B cell (primary cell): Measurements from ENCODE around the gene CTNNA2. TPM values are rescaled to one million over a fixed set of nuclear protein-coding genes. Genes with fewer than 3 reads are reported as not detected.

Experiments
- ATAC-seq: fragments of 200-7000 bp; cut with Tn5 transposase; one replicate; pipeline ENCODE4 v1.10.0; 2021; ENCODE audit warnings: low read depth, mild to moderate bottlenecking, moderate number of reproducible peaks, moderate library complexity
- CTCF ChIA-PET: fragments of 350-600 bp; sonication (Branson Sonifier 250); formaldehyde crosslinking; loops from one replicate; lab custom pipeline; 2021; ENCODE audit warnings: antibody characterized with exemption, inconsistent platforms; lab: Charles Lee
- POLR2A ChIA-PET: fragments of 350-600 bp; sonication (Branson Sonifier 250); formaldehyde crosslinking; loops from one replicate; lab custom pipeline; 2021; ENCODE audit warnings: antibody characterized with exemption; lab: Charles Lee
- DNase-seq: peaks from one replicate; pipeline ENCODE4 v3.0.0; 2013
- H2AFZ ChIP-seq: 2 replicates; pipeline ENCODE4 v1.6.1; 2012; ENCODE audit warnings: mild to moderate bottlenecking, low read depth, low read length; ENCODE audit not compliant: insufficient read depth, poor library complexity, severe bottlenecking
- H3K27ac ChIP-seq, 2 donors: 1 replicate in 1 of 2; 2 replicates in 1 of 2; pipeline ENCODE4 v1.5.1; 2012 to 2013; ENCODE audit warnings: low read length in 2 of 2, mild to moderate bottlenecking in 2 of 2, moderate library complexity in 1 of 2
- H3K27me3 ChIP-seq, 4 experiments: fragments of 200-600 bp in 1 of 4; sonication (generic) in 1 of 4; replicated peaks in 1 of 4; 1 replicate in 2 of 4; 2 replicates in 2 of 4; pipeline versions ENCODE4 v1.6.1 to v1.7.0; 2013 to 2016; ENCODE audit warnings: low read length in 3 of 4, mild to moderate bottlenecking in 2 of 4, mixed read lengths in 1 of 4, moderate library complexity in 1 of 4; ENCODE audit not compliant: insufficient read depth in 4 of 4, control insufficient read depth in 3 of 4; ENCODE audit errors: control extremely low read depth in 1 of 4
- H3K36me3 ChIP-seq, 2 experiments: replicated peaks in 1 of 2; 1 replicate in 1 of 2; 2 replicates in 1 of 2; pipeline versions ENCODE4 v1.6.1 to v1.7.1; 2013; ENCODE audit warnings: low read length in 1 of 2; ENCODE audit not compliant: insufficient read depth in 2 of 2, control insufficient read depth in 1 of 2; ENCODE audit errors: control extremely low read depth in 1 of 2, extremely low read depth in 1 of 2
- H3K4me1 ChIP-seq, 2 donors: fragments of 200-600 bp in 1 of 2; sonication (generic) in 1 of 2; 1 replicate in 1 of 2; 2 replicates in 1 of 2; pipeline versions ENCODE4 v1.5.1 to v1.6.1; 2013 to 2017; ENCODE audit warnings: low read length in 2 of 2; ENCODE audit not compliant: control insufficient read depth in 2 of 2, insufficient read depth in 2 of 2
- H3K4me2 ChIP-seq: replicated peaks from 2 replicates; pipeline ENCODE3; 2012; ENCODE audit warnings: mild to moderate bottlenecking, low read depth, low read length; ENCODE audit not compliant: poor library complexity, severe bottlenecking
- H3K4me3 ChIP-seq, 5 experiments: fragments of 200-600 bp in 1 of 5; sonication (generic) in 1 of 5; 1 replicate in 3 of 5; 2 replicates in 2 of 5; pipeline versions ENCODE4 v1.5.1 to v1.7.0; 2011 to 2016; ENCODE audit warnings: low read length in 4 of 5, mild to moderate bottlenecking in 4 of 5, low read depth in 2 of 5, control low read depth in 1 of 5, moderate library complexity in 1 of 5; ENCODE audit not compliant: insufficient read depth in 1 of 5; ENCODE audit errors: control extremely low read depth in 1 of 5, extremely low read depth in 1 of 5
- H3K79me2 ChIP-seq: fragments of 200-600 bp; sonication (generic); one replicate; pipeline ENCODE4 v1.6.0; 2016; ENCODE audit warnings: low read length; ENCODE audit not compliant: control insufficient read depth, insufficient read depth
- H3K9ac ChIP-seq: fragments of 200-600 bp; sonication (generic); 2 replicates; pipeline ENCODE4 v1.6.1; 2017; ENCODE audit warnings: mild to moderate bottlenecking, low read length, moderate library complexity
- H3K9me3 ChIP-seq, 3 donors: one replicate each; pipeline versions ENCODE4 v1.6.1 to v1.7.1; 2013; ENCODE audit warnings: low read length in 2 of 3; ENCODE audit not compliant: control insufficient read depth in 2 of 3, insufficient read depth in 1 of 3; ENCODE audit errors: control extremely low read depth in 1 of 3
- H4K20me1 ChIP-seq: 2 replicates; pipeline ENCODE4 v1.6.0; 2012; ENCODE audit warnings: mild to moderate bottlenecking, low read length; ENCODE audit not compliant: insufficient read depth, control insufficient read depth, poor library complexity, severe bottlenecking
- H3K27ac Mint-ChIP-seq: one replicate; pipeline ENCODE4 v1.8.0; 2021; ENCODE audit warnings: mixed read lengths
- H3K27me3 Mint-ChIP-seq: one replicate; pipeline ENCODE4 v1.8.0; 2021; ENCODE audit warnings: mixed read lengths
- H3K4me1 Mint-ChIP-seq: one replicate; pipeline ENCODE4 v1.8.0; 2021; ENCODE audit warnings: mixed read lengths
- H3K4me3 Mint-ChIP-seq: one replicate; pipeline ENCODE4 v1.8.0; 2021; ENCODE audit warnings: mixed read lengths
- H3K9me3 Mint-ChIP-seq: one replicate; pipeline ENCODE4 v1.8.0; 2022; ENCODE audit warnings: mixed read lengths; ENCODE audit not compliant: insufficient read depth
- EZH2 ChIP-seq: IDR thresholded peaks from 2 replicates; pipeline ENCODE4 v1.6.1; 2012; ENCODE audit warnings: borderline replicate concordance, low read depth, mild to moderate bottlenecking, moderate library complexity, low read length; ENCODE audit not compliant: insufficient read depth, poor library complexity, severe bottlenecking
- WGBS: methylation state at CpG from one replicate; pipeline ENCODE4 v1.1.5; 2013; ENCODE audit warnings: missing lambda C conversion rate; ENCODE audit not compliant: insufficient coverage; 5-methylcytosine and 5-hydroxymethylcytosine counted together
- intact Hi-C: fragments of 100-400 bp; cut with micrococcal nuclease; formaldehyde crosslinking; loops from one replicate; pipeline ENCODE4 v1.10.0; 2022
- polyA plus RNA-seq: library from polyadenylated mRNA; depleted of rRNA; stranded (reverse); fragments of >200 nt; gene quantifications from 2 replicates; pipeline ENCODE4 v1.2.3, GENCODE V29; 2012
- total RNA-seq, 2 donors: library from RNA; stranded (reverse); fragments of 120-200 nt in 1 of 2; gene quantifications; 1 replicate in 1 of 2; 2 replicates in 1 of 2; pipeline versions ENCODE4 v1.2.3 to v1.2.4, GENCODE V29; 2013 to 2022
- TF ChIP-seq, protein P1 (sequence below): fragments of 200-600 bp; IDR thresholded peaks from one replicate; pipeline ENCODE4 v1.8.0; 2022; ENCODE audit warnings: antibody characterized with exemption, mild to moderate bottlenecking

Gene CTNNA2
- total and polyA plus RNA-seq, 2 donors (not counting 1 experiment from before 2014, with no cell fraction given) = not detected

DNA sequence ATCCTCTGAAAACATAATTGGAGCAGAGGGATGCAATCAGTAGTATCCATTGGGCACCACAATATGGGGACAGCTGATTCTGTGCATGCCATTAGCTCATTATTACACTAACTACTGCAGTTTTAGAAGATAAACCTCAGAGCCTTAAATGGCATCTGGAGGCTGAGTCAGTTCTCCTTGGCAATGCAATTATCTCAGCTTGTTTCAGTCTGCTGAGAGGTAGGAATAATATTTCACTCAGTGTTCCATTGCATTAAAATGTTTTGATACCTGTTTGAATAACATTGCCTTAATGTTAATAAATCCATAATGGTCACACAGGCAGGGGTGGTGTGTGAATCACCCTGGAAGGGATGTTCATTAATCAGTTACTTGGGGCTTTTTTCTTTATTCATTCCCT lies 482.1 kb downstream of the CTNNA2 start:
- ATAC-seq (no peak), DNase-seq (no peak)
- Histone ChIP-seq H3K27me3 (no peaks in the 10 kb centered on the region), H3K4me2 (no peak overlapping the region), H3K4me1 (no peaks in the 10 kb centered on the region), H3K79me2 (no peaks in the 10 kb centered on the region), H4K20me1 (no peaks in the 10 kb centered on the region), H3K27ac (no peak overlapping the region), H2AFZ (no peak overlapping the region), H3K9me3 (no peaks in the 10 kb centered on the region), H3K9ac (no peak overlapping the region), H3K36me3 (no peaks in the 10 kb centered on the region), H3K4me3 (no peak overlapping the region)
- no peaks in the 10 kb centered on the region for H3K9me3 Mint-ChIP-seq
- ChIA-PET POLR2A (no interaction called here), CTCF (no interaction called here)
- no peak overlapping the region for H3K4me3 Mint-ChIP-seq
- TF ChIP-seq EZH2 = no peak
- no peaks in the 10 kb centered on the region for H3K4me1 Mint-ChIP-seq
- intact Hi-C loops = no loop called here
- no peak overlapping the region for H3K27ac Mint-ChIP-seq
- no peaks in the 10 kb centered on the region for H3K27me3 Mint-ChIP-seq

DNA sequence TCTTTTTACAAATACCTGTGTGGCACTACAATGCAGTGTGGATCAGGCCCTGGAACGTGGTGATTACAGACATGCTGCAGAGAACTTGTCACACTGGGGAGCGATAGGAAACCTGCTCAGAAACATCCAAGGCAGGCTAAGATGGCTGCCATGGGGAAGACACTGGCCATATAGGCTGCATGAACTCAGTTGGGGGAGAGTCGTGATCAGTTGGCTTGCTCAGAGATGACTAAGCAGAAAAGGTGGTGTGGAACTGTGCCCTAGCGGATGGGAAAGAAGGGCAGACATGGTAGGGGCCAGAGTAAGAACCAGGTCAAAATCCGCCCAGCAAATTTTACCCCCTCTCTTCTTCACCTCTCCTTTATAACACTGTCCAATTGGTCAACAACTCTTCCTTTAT lies 483.9 kb downstream of the CTNNA2 start:
- Histone ChIP-seq H4K20me1 (no peaks in the 10 kb centered on the region), H3K27me3 (no peaks in the 10 kb centered on the region), H2AFZ (no peak overlapping the region), H3K4me1 (no peaks in the 10 kb centered on the region), H3K36me3 (no peaks in the 10 kb centered on the region), H3K4me3 (no peak overlapping the region), H3K4me2 (no peak overlapping the region), H3K27ac (no peak overlapping the region), H3K79me2 (no peaks in the 10 kb centered on the region), H3K9me3 (no peaks in the 10 kb centered on the region), H3K9ac (no peak overlapping the region)
- ATAC-seq (no peak), DNase-seq (no peak)
- intact Hi-C loops = no loop called here
- Mint-ChIP-seq H3K9me3 (no peaks in the 10 kb centered on the region), H3K27ac (no peak overlapping the region), H3K4me3 (no peak overlapping the region), H3K4me1 (no peaks in the 10 kb centered on the region), H3K27me3 (no peaks in the 10 kb centered on the region)
- ChIA-PET POLR2A (no interaction called here), CTCF (no interaction called here)
- 93% methylated on average over 2 of the region's 5 CpGs for WGBS
- TF ChIP-seq EZH2 = no peak
- TF ChIP-seq, protein P1, sequence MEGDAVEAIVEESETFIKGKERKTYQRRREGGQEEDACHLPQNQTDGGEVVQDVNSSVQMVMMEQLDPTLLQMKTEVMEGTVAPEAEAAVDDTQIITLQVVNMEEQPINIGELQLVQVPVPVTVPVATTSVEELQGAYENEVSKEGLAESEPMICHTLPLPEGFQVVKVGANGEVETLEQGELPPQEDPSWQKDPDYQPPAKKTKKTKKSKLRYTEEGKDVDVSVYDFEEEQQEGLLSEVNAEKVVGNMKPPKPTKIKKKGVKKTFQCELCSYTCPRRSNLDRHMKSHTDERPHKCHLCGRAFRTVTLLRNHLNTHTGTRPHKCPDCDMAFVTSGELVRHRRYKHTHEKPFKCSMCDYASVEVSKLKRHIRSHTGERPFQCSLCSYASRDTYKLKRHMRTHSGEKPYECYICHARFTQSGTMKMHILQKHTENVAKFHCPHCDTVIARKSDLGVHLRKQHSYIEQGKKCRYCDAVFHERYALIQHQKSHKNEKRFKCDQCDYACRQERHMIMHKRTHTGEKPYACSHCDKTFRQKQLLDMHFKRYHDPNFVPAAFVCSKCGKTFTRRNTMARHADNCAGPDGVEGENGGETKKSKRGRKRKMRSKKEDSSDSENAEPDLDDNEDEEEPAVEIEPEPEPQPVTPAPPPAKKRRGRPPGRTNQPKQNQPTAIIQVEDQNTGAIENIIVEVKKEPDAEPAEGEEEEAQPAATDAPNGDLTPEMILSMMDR = no peak
